Fibroblast of lung (primary cell): ENCODE results near the gene TLE1. TPM values are rescaled to one million over a fixed set of nuclear protein-coding genes. Genes with fewer than 3 reads are reported as not detected.

Source experiments
- DNase-seq, 2 donors: peaks; one replicate each; pipeline versions ENCODE4 v3.0.0 to v3.0.0-alpha.2; 2010; ENCODE audit warnings: low read depth in 2 of 2
- H2AFZ ChIP-seq: 2 replicates; pipeline ENCODE4 v1.5.1; 2012; ENCODE audit warnings: low read length, control low read depth, inconsistent platforms
- H3K27ac ChIP-seq: 2 replicates; pipeline ENCODE4 v1.5.1; 2011; ENCODE audit warnings: low read length, control low read depth; ENCODE audit not compliant: insufficient read depth
- H3K27me3 ChIP-seq: 2 replicates; pipeline ENCODE4 v1.5.1; 2011; ENCODE audit warnings: mild to moderate bottlenecking, low read length; ENCODE audit not compliant: control insufficient read depth, insufficient read depth
- H3K36me3 ChIP-seq: 2 replicates; pipeline ENCODE4 v1.5.1; 2011; ENCODE audit warnings: low read length; ENCODE audit not compliant: control insufficient read depth, insufficient read depth
- H3K4me1 ChIP-seq: 2 replicates; pipeline ENCODE4 v1.5.1; 2011; ENCODE audit warnings: low read length; ENCODE audit not compliant: control insufficient read depth, insufficient read depth; ENCODE audit errors: extremely low read depth
- H3K4me2 ChIP-seq: 2 replicates; pipeline ENCODE4 v1.5.1; 2011; ENCODE audit warnings: low read length, control low read depth; ENCODE audit not compliant: insufficient read depth; ENCODE audit errors: extremely low read depth
- H3K4me3 ChIP-seq, 4 experiments: fragments of 200-600 bp in 1 of 4; sonication (generic) in 1 of 4; replicated peaks in 1 of 4; 2 replicates each; pipeline ENCODE4 v1.5.1; 2011 to 2016; ENCODE audit warnings: low read length in 4 of 4, low read depth in 3 of 4, mild to moderate bottlenecking in 3 of 4, control low read depth in 2 of 4, inconsistent platforms in 1 of 4, mixed read lengths in 1 of 4; ENCODE audit not compliant: insufficient read depth in 1 of 4; ENCODE audit errors: control extremely low read depth in 1 of 4
- H3K79me2 ChIP-seq: 2 replicates; pipeline ENCODE4 v1.5.1; 2012; ENCODE audit warnings: mild to moderate bottlenecking, low read length, inconsistent platforms; ENCODE audit not compliant: control insufficient read depth, insufficient read depth
- H3K9ac ChIP-seq: 2 replicates; pipeline ENCODE4 v1.5.1; 2011; ENCODE audit warnings: mild to moderate bottlenecking, low read length, control low read depth; ENCODE audit not compliant: insufficient read depth
- H3K9me3 ChIP-seq: 2 replicates; pipeline ENCODE4 v1.5.1; 2012; ENCODE audit warnings: low read depth, low read length; ENCODE audit not compliant: control insufficient read depth, insufficient read depth
- H4K20me1 ChIP-seq: 2 replicates; pipeline ENCODE4 v1.5.1; 2011; ENCODE audit warnings: low read length; ENCODE audit not compliant: control insufficient read depth, insufficient read depth; ENCODE audit errors: extremely low read depth
- CTCF ChIP-seq, 2 donors: IDR thresholded peaks in 1 of 2; conservative IDR thresholded peaks in 1 of 2; 1 replicate in 1 of 2; 2 replicates in 1 of 2; pipeline ENCODE4 v1.5.1; 2011 to 2012; ENCODE audit warnings: low read length in 2 of 2, control low read depth in 1 of 2, inconsistent platforms in 1 of 2, low read depth in 1 of 2, mild to moderate bottlenecking in 1 of 2
- EZH2 ChIP-seq: IDR thresholded peaks from 2 replicates; pipeline ENCODE4 v1.5.1; 2012; ENCODE audit warnings: low read length, control low read depth, mild to moderate bottlenecking; ENCODE audit errors: missing control alignments
- polyA plus RNA-seq, 2 donors: library from polyadenylated mRNA; depleted of rRNA in 1 of 2; stranded (reverse) in 1 of 2; unstranded in 1 of 2; fragments of >200 nt; gene quantifications; 2 replicates each; pipeline ENCODE4 v1.2.1, GENCODE V29; 2011 to 2012; ENCODE audit warnings: missing spikeins in 1 of 2
- total RNA-seq: library from RNA; depleted of rRNA; stranded (reverse); fragments of >200 nt; gene quantifications from 2 replicates; pipeline ENCODE4 v1.2.1, GENCODE V29; 2014

TLE1 gene
- total and polyA plus RNA-seq, 2 donors (not counting 1 experiment from before 2014, with no cell fraction given) = 29.3 to 29.7 TPM

- no peaks in the 10 kb centered on the region for H4K20me1 ChIP-seq
- H2AFZ ChIP-seq = no peak overlapping the region
- H3K79me2 ChIP-seq = no peaks in the 10 kb centered on the region
- peaks cover 8% of the 10 kb centered on the region for H3K36me3 ChIP-seq
- peak overlapping the region; percentile 42 for H3K4me2 ChIP-seq
- peaks cover 8% of the 10 kb centered on the region for H3K4me1 ChIP-seq
- H3K27ac ChIP-seq = peak overlapping the region; percentile 79
- TF ChIP-seq EZH2 = no peak
- no peak for TF ChIP-seq CTCF (conservative IDR thresholded peaks at IDR 0.05 in 1 of 2, IDR thresholded peaks at IDR 0.05 in 1 of 2; ENCODE audit: low read depth in 1 of 2, low read length in 2 of 2)
- H3K9ac ChIP-seq = peak overlapping the region; percentile 51
- no peaks in the 10 kb centered on the region for H3K9me3 ChIP-seq
- peak overlapping the region in 2 of 4 experiments; percentile 21 to 32 for H3K4me3 ChIP-seq
- H3K27me3 ChIP-seq = no peaks in the 10 kb centered on the region
- peak in 1 of 2 donors; percentile 99 for DNase-seq
Observed at GRCh38 chr9:81613002-81613812, 76.1 kb downstream of the TLE1 start.

GRCh38 chr9:81611664-81612063 is 77.7 kb downstream of the TLE1 start:
- Histone ChIP-seq H3K4me1 (peaks cover 8% of the 10 kb centered on the region), H3K9ac (no peak overlapping the region), H3K27ac (no peak overlapping the region), H3K27me3 (no peaks in the 10 kb centered on the region), H3K4me3 (no peak overlapping the region), H3K36me3 (peaks cover 9% of the 10 kb centered on the region), H2AFZ (no peak overlapping the region), H3K79me2 (no peaks in the 10 kb centered on the region), H3K9me3 (no peaks in the 10 kb centered on the region), H4K20me1 (no peaks in the 10 kb centered on the region), H3K4me2 (no peak overlapping the region)
- no peak for DNase-seq
- TF ChIP-seq CTCF (conservative IDR thresholded peaks at IDR 0.05 in 1 of 2, IDR thresholded peaks at IDR 0.05 in 1 of 2; ENCODE audit: low read depth in 1 of 2, low read length in 2 of 2) (no peak), EZH2 (no peak)

DNA sequence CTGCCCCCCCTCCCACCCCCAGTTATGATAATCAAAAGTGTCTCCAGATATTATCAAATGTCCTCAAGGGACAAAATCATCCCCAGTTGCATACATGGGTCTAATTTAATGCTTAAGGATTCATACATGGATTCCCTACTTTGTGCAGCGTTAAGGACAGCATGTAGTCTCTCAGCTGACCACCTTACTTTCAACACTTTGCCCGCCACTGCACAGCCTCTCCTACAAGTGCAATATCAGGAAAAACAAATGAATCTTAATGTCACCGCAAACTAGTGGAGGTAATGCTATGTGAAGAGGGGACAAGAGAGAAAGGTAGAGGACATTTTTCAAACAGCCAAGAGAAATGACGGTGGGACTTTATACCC is 78.6 kb downstream of the TLE1 start:
- H3K9ac ChIP-seq = no peak overlapping the region
- H4K20me1 ChIP-seq = no peaks in the 10 kb centered on the region
- no peaks in the 10 kb centered on the region for H3K9me3 ChIP-seq
- H3K79me2 ChIP-seq = no peaks in the 10 kb centered on the region
- no peaks in the 10 kb centered on the region for H3K27me3 ChIP-seq
- peaks cover 8% of the 10 kb centered on the region for H3K4me1 ChIP-seq
- TF ChIP-seq EZH2 (no peak), CTCF (conservative IDR thresholded peaks at IDR 0.05 in 1 of 2, IDR thresholded peaks at IDR 0.05 in 1 of 2; ENCODE audit: low read depth in 1 of 2, low read length in 2 of 2) (no peak)
- peaks cover 9% of the 10 kb centered on the region for H3K36me3 ChIP-seq
- no peak overlapping the region for H2AFZ ChIP-seq
- H3K4me2 ChIP-seq = no peak overlapping the region
- no peak overlapping the region for H3K27ac ChIP-seq
- H3K4me3 ChIP-seq = no peak overlapping the region
- no peak for DNase-seq
